Adrenal gland (tissue), 5 donors: ENCODE results near the gene FGD4.

Experiments used
- CTCF ChIP-seq, 6 experiments: fragments of 450-650 bp in 4 of 6; fragments of 200-600 bp in 2 of 6; sonication (generic) in 1 of 6; IDR thresholded peaks; 1 replicate in 5 of 6; 2 replicates in 1 of 6; pipeline versions ENCODE4 v1.5.1 to v1.8.0; 2016 to 2021; ENCODE audit warnings: antibody characterized with exemption in 6 of 6, mild to moderate bottlenecking in 2 of 6, moderate library complexity in 1 of 6
- POLR2A ChIP-seq, 2 donors: fragments of 450-650 bp; IDR thresholded peaks; one replicate each; pipeline ENCODE4 v1.6.1; 2017; ENCODE audit warnings: antibody characterized with exemption in 2 of 2, mild to moderate bottlenecking in 2 of 2, moderate library complexity in 1 of 2
- donor health status: DM: no; HTN: no; CAD: no.

- TF ChIP-seq POLR2A (IDR thresholded peaks at IDR 0.05) (no peak), CTCF (IDR thresholded peaks at IDR 0.05) (no peak)
Measured at GRCh38 chr12:32541754-32542374, 142.5 kb downstream of the FGD4 start.
